Epithelial cell of esophagus (primary cell): ENCODE results near the gene PROZ.

Experiments
- DNase-seq: peaks from one replicate; pipeline ENCODE4 v3.0.0; 2010; ENCODE audit warnings: low read depth
- H3K4me3 ChIP-seq: 2 replicates; pipeline ENCODE4 v1.5.1; 2011; ENCODE audit warnings: mild to moderate bottlenecking, low read length, control low read depth
- CTCF ChIP-seq: IDR thresholded peaks from 2 replicates; pipeline ENCODE4 v1.5.1; 2011; ENCODE audit warnings: low read depth, mild to moderate bottlenecking, low read length, control low read depth, inconsistent platforms; ENCODE audit not compliant: insufficient read depth; ENCODE audit errors: missing control alignments

PROZ gene

DNA sequence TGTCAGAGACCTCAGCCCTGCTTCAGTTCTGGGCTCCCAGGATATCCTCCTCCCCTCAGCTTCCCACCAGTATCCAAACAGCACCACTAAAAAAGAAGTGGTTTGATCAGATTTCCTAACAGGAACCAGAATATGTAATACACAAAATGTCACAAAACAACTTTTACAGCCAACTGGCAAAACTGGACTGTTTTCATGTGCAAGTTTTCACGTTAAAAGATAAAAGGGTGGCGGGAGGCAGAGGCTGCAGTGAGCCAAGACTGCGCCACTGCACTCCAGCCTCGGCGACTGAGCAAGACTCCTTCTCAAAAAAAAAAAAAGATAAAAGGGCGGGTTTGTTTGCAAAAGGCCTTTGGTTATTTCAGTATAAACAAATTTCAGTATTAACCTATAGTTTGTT, 36.9 kb downstream of the PROZ start:
- TF ChIP-seq CTCF = no peak
- H3K4me3 ChIP-seq = no peak overlapping the region
- no peak for DNase-seq

DNA sequence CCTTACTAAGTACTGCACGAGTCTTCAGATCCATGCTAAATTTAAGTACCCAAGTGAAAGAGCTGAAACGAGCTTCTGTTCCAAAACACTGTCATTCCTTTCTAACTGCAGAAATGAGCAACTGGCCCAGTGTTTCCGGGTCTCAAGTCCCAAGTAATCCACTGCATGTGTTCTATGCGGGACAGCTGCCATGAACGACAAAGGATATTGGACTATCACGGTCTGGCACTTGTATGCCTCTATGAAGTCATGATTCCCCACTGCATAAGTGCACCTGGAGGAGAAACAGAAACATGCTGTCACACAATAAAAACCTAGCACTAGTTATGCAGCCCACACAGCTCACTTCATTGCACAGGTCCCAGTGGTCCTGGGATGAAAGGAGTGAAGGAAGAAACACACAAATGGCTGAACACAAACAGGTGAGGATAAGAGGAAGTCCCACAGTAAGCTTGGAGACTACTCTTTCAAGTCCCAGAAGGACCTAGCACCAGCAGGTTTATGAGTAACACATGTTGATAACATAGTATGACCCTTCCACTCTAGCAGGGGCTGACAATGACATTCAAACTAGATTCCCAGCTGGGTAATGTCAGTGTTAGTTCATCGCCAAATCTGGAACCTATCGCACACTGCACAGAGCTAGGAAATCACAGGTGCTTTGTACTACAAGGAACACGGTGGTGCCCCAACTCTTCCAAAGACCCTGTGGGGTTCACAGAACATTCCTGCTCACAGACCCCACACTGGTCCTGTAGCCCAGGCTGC, 38.7 kb downstream of the PROZ start:
- H3K4me3 ChIP-seq = no peak overlapping the region
- DNase-seq = no peak
- no peak for TF ChIP-seq CTCF

DNA sequence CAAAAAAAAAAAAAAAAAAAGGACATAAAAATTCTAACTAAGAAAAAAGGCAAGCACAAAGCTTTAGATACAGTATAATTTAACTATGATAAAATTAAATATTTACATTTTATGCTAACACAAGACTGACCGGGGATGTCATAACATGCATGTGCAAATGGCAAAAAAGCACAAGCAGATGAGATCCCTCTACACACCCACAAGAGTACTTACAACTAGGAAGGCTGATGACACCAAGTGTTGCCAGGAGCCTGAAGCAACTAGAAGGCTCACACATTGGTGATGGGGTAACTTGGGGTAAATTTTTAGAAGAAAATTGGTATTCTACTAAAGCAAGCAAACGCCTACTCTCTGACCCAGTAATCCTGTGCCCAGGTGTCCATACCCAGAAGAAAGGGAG, 43.4 kb downstream of the PROZ start:
- no peak for TF ChIP-seq CTCF
- no peak overlapping the region for H3K4me3 ChIP-seq
- DNase-seq = no peak

DNA sequence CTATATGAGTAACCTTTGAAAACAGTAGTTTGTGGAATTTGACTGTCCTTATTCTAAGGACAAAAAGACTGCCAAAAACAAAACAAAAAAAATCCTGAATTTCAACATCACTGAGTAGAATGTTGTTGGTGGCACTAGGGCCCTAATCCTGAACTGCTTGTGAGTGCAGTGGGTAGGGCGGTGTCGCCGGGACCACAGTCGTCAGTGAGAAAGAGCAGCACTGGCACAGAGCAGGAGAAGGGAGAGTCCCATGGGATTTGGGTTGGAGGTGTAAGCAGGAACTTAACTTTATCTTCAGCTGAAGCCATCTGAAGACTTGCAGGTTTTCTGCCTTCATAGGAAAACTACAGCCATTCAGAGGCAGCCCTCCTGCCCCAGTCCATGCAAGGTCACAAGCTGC, 44.5 kb downstream of the PROZ start:
- no peak for TF ChIP-seq CTCF
- H3K4me3 ChIP-seq = no peak overlapping the region
- DNase-seq = no peak

DNA sequence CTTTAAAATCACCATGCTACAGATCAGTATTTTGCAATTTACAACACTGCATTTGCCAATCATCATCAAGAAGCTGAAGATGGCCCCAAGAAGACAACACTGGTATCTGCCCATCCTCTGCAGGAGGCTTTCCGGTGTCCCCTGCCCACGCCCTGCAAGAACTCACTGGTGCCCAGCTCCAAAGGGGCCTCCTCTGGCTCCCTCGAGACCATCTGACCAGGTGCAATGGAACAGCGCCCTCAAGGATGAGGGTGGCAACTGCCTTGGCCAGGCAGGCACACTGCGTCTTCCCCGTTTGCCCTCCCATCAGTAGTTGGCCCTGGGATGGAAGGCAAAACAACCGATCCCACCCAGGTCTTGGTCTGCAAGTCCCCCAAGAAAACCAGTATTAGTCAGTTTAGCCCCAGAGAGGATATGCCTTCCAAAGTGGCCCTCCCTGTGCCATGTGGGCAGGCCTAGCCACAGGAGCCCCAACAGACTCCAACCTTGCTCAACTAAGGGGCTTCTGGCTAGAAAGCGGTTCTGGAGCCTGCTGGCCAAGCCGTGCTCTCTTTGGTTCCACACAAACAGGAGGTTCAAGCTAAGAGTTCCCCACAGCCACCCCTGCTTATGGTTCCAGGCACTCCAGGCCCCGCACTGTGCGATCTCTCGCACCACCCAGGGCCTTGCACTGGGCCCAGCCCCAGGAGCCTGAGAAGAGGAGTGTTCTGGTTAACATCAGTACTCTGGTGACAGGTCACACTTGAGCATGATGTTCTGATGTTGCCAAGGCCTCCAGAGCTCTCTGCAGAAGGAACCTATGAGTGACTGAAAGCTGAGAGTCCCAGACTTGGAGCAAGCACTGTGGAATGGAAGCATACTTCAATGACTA, 45.3 kb downstream of the PROZ start:
- H3K4me3 ChIP-seq = no peak overlapping the region
- DNase-seq = no peak

DNA sequence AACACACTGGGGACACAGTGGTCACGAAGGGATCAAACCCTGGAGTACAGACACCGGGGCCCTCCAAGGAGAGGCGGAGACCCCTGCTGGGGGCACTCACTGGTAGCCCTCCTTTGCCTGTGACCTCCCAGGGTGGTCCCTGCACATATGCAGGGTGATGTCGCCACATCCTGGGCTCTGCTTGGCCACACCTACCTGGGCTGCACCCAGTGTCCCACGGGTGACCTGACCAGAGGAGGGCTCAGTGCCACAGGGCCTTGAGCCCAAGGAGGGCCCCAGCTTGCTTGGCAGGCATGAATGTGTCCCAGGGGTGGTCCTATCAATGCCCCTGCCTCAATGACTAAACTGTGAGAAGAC, 45.9 kb downstream of the PROZ start:
- TF ChIP-seq CTCF = no peak
- no peak for DNase-seq
- no peak overlapping the region for H3K4me3 ChIP-seq

More for the DNA sequence above, 45.3 kb downstream of the PROZ start:
- no peak for TF ChIP-seq CTCF
